Transverse colon (tissue), 4 donors: ENCODE measurements around the gene SMC3. TPM values are rescaled to one million over a fixed set of nuclear protein-coding genes. Genes with fewer than 3 reads are reported as not detected.

Experiments used
- DNase-seq: peaks from one replicate; pipeline ENCODE4 v3.0.0-alpha.2; 2019
- H3K27ac ChIP-seq, 4 donors: fragments of 200-600 bp; sonication (generic); 2 replicates each; pipeline ENCODE4 v1.5.1; 2016 to 2018; ENCODE audit warnings: inconsistent platforms in 4 of 4
- H3K27me3 ChIP-seq: fragments of 200-600 bp; sonication (generic); 2 replicates; pipeline ENCODE4 v1.5.1; 2017; ENCODE audit warnings: inconsistent platforms
- H3K36me3 ChIP-seq, 4 donors: fragments of 200-600 bp; sonication (generic); 2 replicates each; pipeline ENCODE4 v1.5.1; 2017 to 2019; ENCODE audit warnings: inconsistent platforms in 4 of 4
- H3K4me1 ChIP-seq, 4 donors: fragments of 200-600 bp; sonication (generic); 2 replicates each; pipeline ENCODE4 v1.5.1; 2017 to 2020; ENCODE audit warnings: inconsistent platforms in 4 of 4
- H3K4me3 ChIP-seq, 4 donors: fragments of 200-600 bp; sonication (generic); 1 replicate in 1 of 4; 2 replicates in 3 of 4; pipeline versions ENCODE4 v1.5.1 to v1.6.1; 2017 to 2019; ENCODE audit warnings: inconsistent platforms in 4 of 4
- H3K9me3 ChIP-seq, 2 donors: fragments of 200-600 bp; sonication (generic); 2 replicates each; pipeline ENCODE4 v1.5.1; 2017 to 2019; ENCODE audit warnings: inconsistent platforms in 2 of 2
- EP300 ChIP-seq: sonication (generic); formaldehyde crosslinking; IDR thresholded peaks from one replicate; pipeline ENCODE4 v1.6.1; 2017; ENCODE audit warnings: antibody characterized with exemption, low read depth
- POLR2A ChIP-seq: fragments of 450-650 bp; IDR thresholded peaks from one replicate; pipeline ENCODE4 v1.6.1; 2016; ENCODE audit warnings: antibody characterized with exemption, mild to moderate bottlenecking, moderate library complexity
- POLR2AphosphoS5 ChIP-seq, 3 donors: sonication (generic); formaldehyde crosslinking; IDR thresholded peaks; one replicate each; pipeline ENCODE4 v1.6.1; 2016; ENCODE audit warnings: antibody characterized with exemption in 3 of 3
- WGBS, 2 donors: methylation state at CpG; one replicate each; pipeline ENCODE4 v1.1.5; 2018; ENCODE audit warnings: low coverage in 1 of 2; 5-methylcytosine and 5-hydroxymethylcytosine counted together
- in situ Hi-C, 4 donors: fragments of 200-750 bp; cut with MboI; loops; one replicate each; pipeline versions ENCODE4 v1.15.0 to v1.15.1; 2017; ENCODE audit warnings: low sequenced_read_pairs in 3 of 4, low pct_ligation_motif_present in 1 of 4, low pct_unique_long_range_greater_than_20kb in 1 of 4
- intact Hi-C: fragments of 100-400 bp; cut with DNase I; formaldehyde crosslinking; loops from one replicate; pipeline ENCODE4 v1.15.1; 2023; ENCODE audit warnings: low total_unique reads
- total RNA-seq, 4 donors: library from RNA; depleted of rRNA; stranded (reverse); fragments of >200 nt; gene quantifications; one replicate each; pipeline ENCODE4 v1.1.0, GENCODE V29; 2016
- TF ChIP-seq, protein P1 (sequence below), 5 experiments: fragments of 200-600 bp in 3 of 5; fragments of 450-650 bp in 2 of 5; sonication (generic) in 3 of 5; IDR thresholded peaks; 1 replicate in 2 of 5; 2 replicates in 3 of 5; pipeline ENCODE4 v1.5.1; 2016 to 2017; ENCODE audit warnings: antibody characterized with exemption in 5 of 5, inconsistent platforms in 3 of 5, mild to moderate bottlenecking in 2 of 5, moderate library complexity in 1 of 5

SMC3 gene
- total RNA-seq, 4 donors from 2014 or later: 16.8 to 31.9 (median 21.1) TPM

DNA sequence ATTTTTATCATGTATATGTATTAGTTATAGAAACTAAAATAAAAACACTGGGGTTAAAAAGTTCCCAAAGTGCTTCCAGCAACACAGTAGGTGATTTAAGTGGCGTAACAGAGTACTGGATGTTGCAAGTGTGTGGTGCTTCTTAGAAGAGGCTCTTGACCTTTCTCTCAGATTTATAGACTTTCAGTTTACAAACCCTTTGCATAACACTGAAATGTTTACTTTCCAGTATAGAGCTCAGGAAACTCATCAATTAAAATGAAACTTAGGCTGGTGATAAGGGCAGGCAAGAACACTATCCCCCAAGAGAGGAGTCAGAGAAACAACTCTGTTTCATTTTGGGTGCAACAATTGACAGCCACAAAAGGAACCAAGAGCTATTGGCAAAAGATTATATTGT lies 27.5 kb upstream of the SMC3 start:
- Histone ChIP-seq H3K27ac (no peak overlapping the region), H3K4me1 (peaks cover 0 to 9% (median 0%) of the 10 kb centered on the region in 4 donors), H3K27me3 (peaks cover 3% of the 10 kb centered on the region), H3K36me3 (no peaks in the 10 kb centered on the region), H3K9me3 (no peaks in the 10 kb centered on the region), H3K4me3 (no peak overlapping the region)
- 39 to 60% methylated on average over 1 of the region's 1 CpG for WGBS, 2 donors
- DNase-seq: no peak
- intact Hi-C loops (no loop called here), in situ Hi-C loops (loop anchor here in 3 of 4 donors (5.0 to 25.0 kb wide), 4 partner anchors 185 to 228 kb away; partner anchors contain the start of gene SMNDC1 (in 1 of the 3))
- TF ChIP-seq EP300: no peak
- no peak for TF ChIP-seq POLR2AphosphoS5 (IDR thresholded peaks at IDR 0.05)
- TF ChIP-seq, protein P1, sequence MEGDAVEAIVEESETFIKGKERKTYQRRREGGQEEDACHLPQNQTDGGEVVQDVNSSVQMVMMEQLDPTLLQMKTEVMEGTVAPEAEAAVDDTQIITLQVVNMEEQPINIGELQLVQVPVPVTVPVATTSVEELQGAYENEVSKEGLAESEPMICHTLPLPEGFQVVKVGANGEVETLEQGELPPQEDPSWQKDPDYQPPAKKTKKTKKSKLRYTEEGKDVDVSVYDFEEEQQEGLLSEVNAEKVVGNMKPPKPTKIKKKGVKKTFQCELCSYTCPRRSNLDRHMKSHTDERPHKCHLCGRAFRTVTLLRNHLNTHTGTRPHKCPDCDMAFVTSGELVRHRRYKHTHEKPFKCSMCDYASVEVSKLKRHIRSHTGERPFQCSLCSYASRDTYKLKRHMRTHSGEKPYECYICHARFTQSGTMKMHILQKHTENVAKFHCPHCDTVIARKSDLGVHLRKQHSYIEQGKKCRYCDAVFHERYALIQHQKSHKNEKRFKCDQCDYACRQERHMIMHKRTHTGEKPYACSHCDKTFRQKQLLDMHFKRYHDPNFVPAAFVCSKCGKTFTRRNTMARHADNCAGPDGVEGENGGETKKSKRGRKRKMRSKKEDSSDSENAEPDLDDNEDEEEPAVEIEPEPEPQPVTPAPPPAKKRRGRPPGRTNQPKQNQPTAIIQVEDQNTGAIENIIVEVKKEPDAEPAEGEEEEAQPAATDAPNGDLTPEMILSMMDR (IDR thresholded peaks at IDR 0.05): no peak
- no peak for TF ChIP-seq POLR2A

DNA sequence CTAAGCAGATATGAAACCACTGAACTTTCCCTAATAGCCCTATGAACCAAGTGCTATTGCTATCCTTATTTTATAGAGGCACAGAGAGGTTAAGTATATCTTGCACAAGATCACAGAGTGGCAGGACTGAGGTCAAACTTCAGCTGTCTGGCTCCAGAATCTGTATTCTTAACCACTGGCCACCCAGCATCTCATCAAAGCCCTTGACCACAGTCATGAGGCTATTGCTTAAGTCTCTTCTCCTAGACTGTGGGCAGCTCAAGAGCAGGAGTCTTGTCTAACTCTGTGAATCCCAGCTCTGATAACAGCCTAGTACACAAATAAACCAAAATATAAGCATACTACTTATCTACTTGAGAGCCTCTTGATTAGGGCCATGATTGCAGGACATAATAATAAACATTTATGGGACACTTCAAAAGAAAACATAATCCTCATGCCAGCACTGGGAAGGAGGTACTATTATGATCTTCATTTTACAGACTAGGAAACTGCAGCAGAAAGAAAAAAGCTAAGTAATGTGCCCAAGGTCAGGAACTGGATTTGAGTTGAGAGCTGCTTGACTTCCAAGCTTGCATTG lies 22.4 kb upstream of the SMC3 start:
- intact Hi-C loops (loop anchor here (5.0 kb wide), 1 partner anchor 233 kb away; no protein-coding TSS in a partner anchor), in situ Hi-C loops (loop anchor here (5.0 to 25.0 kb wide), 5 partner anchors 190 to 233 kb away; partner anchors contain the start of gene SMNDC1 (in 1 of the 4))

GRCh38 chr10:110546077-110546476 lies 21.4 kb upstream of the SMC3 start:
- H3K4me3 ChIP-seq: no peak overlapping the region
- WGBS, 2 donors: 78% methylated on average over 6 of the region's 6 CpGs; no CpG with 5 or more reads in 1 of the 2 donors
- in situ Hi-C loops (loop anchor here in 3 of 4 donors (5.0 to 25.0 kb wide), 5 partner anchors 191 to 234 kb away; partner anchors contain the start of gene SMNDC1 (in 1 of the 3)), intact Hi-C loops (loop anchor here (5.0 kb wide), 1 partner anchor 234 kb away; no protein-coding TSS in a partner anchor)
- DNase-seq: no peak
- no peak overlapping the region for H3K27ac ChIP-seq
- H3K36me3 ChIP-seq: no peaks in the 10 kb centered on the region
- no peak for TF ChIP-seq EP300
- no peak for TF ChIP-seq POLR2A
- no peak for TF ChIP-seq POLR2AphosphoS5 (IDR thresholded peaks at IDR 0.05)
- TF ChIP-seq, protein P1 (IDR thresholded peaks at IDR 0.05): no peak
- no peaks in the 10 kb centered on the region for H3K4me1 ChIP-seq
- H3K27me3 ChIP-seq: peaks cover 23% of the 10 kb centered on the region
- H3K9me3 ChIP-seq: no peaks in the 10 kb centered on the region

More for the DNA sequence above, 22.4 kb upstream of the SMC3 start:
- no peak overlapping the region for H3K27ac ChIP-seq
- H3K27me3 ChIP-seq: peaks cover 21% of the 10 kb centered on the region
- DNase-seq: no peak
- no peak for TF ChIP-seq POLR2A
- no peak for TF ChIP-seq POLR2AphosphoS5 (IDR thresholded peaks at IDR 0.05)
- TF ChIP-seq, protein P1 (IDR thresholded peaks at IDR 0.05): no peak
- no peak for TF ChIP-seq EP300
- no peaks in the 10 kb centered on the region for H3K36me3 ChIP-seq
- H3K4me3 ChIP-seq: no peak overlapping the region
- H3K9me3 ChIP-seq: no peaks in the 10 kb centered on the region
- H3K4me1 ChIP-seq: no peaks in the 10 kb centered on the region

DNA sequence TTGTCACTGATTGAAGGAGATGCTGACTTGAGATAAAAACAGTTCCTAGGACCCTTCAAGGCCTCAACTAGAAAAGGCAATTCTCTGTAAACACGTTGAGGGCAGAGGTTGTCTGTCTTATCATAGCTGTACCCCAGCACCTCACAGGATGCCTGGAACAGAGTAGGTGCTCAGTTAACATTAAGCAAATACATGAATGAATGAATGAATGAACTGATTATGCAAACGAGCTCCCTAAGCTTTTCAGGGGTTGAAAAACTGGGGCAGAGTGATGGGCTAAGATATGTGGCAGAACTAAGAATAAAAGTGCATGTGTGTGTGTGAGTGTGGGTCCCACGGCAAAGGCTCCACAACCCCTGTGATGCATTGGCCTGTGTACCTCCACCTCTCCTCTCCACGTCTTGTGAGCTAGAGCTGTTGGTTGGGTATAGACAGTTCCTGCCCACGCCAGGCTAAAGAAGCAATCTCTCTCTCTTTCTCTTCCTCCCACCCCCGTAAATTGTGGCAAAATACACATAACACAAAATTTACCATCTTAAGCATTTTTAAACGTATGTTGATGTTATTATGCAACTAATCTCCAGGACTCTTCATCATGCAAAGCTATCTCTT lies 20.9 kb upstream of the SMC3 start:
- intact Hi-C loops (loop anchor here (5.0 kb wide), 1 partner anchor 234 kb away; no protein-coding TSS in a partner anchor), in situ Hi-C loops (loop anchor here in 3 of 4 donors (5.0 to 25.0 kb wide), 5 partner anchors 192 to 234 kb away; partner anchors contain the start of gene SMNDC1 (in 1 of the 3))
- WGBS, 2 donors: 68 to 77% methylated on average over 7 of the region's 7 CpGs
- no peaks in the 10 kb centered on the region for H3K36me3 ChIP-seq
- DNase-seq: no peak
- H3K27ac ChIP-seq: no peak overlapping the region
- H3K4me1 ChIP-seq: no peaks in the 10 kb centered on the region
- no peaks in the 10 kb centered on the region for H3K9me3 ChIP-seq
- TF ChIP-seq POLR2AphosphoS5 (IDR thresholded peaks at IDR 0.05): no peak
- TF ChIP-seq POLR2A: no peak
- TF ChIP-seq, protein P1 (IDR thresholded peaks at IDR 0.05): no peak
- TF ChIP-seq EP300: no peak
- peaks cover 23% of the 10 kb centered on the region for H3K27me3 ChIP-seq
- no peak overlapping the region for H3K4me3 ChIP-seq
